K562 (cell line): Measurements from ENCODE around the gene MSGN1.

ENCODE experiments used
- ATF2 ChIP-seq: sonication (generic); formaldehyde crosslinking; IDR thresholded peaks from 2 replicates; pipeline ENCODE4 v1.8.1; 2022; ENCODE audit warnings: missing genetic modification reagents
- BACH1 ChIP-seq: fragments of 200-800 bp; sonication (Bioruptor generic); IDR thresholded peaks from 2 replicates; pipeline ENCODE4 v1.6.1; 2016; ENCODE audit warnings: missing genetic modification characterization, missing compliant biosample characterization
- CEBPB ChIP-seq: fragments of 450-650 bp; IDR thresholded peaks from 2 replicates; pipeline ENCODE4 v1.6.1; 2016; ENCODE audit warnings: missing genetic modification characterization, missing compliant biosample characterization
- FOXK2 ChIP-seq, 2 experiments: fragments of 450-650 bp; IDR thresholded peaks in 1 of 2; conservative IDR thresholded peaks in 1 of 2; 2 replicates each; pipeline ENCODE4 v1.6.1; 2016; ENCODE audit warnings: low read depth in 2 of 2, mild to moderate bottlenecking in 1 of 2
- HNRNPUL1 ChIP-seq: fragments of 200-400 bp; formaldehyde crosslinking; IDR thresholded peaks from 2 replicates; pipeline ENCODE4 v1.6.1; 2017; ENCODE audit warnings: low read length
- KDM4B ChIP-seq, 2 experiments: fragments of 450-650 bp in 1 of 2; sonication (generic) in 1 of 2; IDR thresholded peaks; 2 replicates each; pipeline ENCODE4 v1.6.1; 2016 to 2017; ENCODE audit warnings: borderline replicate concordance in 2 of 2, antibody characterized with exemption in 1 of 2, low read depth in 1 of 2, mild to moderate bottlenecking in 1 of 2
- MAZ ChIP-seq, 2 experiments: fragments of 450-650 bp in 1 of 2; sonication (generic) in 1 of 2; formaldehyde crosslinking; IDR thresholded peaks in 1 of 2; conservative IDR thresholded peaks in 1 of 2; 2 replicates each; pipeline versions ENCODE4 v1.4.0 to v1.5.0; 2020; ENCODE audit warnings: mild to moderate bottlenecking in 1 of 2, missing genetic modification reagents in 1 of 2
- NR2C2 ChIP-seq, 2 experiments: fragments of 200-800 bp in 1 of 2; sonication (Bioruptor generic) in 1 of 2; sonication (generic) in 1 of 2; formaldehyde crosslinking in 1 of 2; IDR thresholded peaks; 2 replicates each; pipeline versions ENCODE4 v1.6.1 to v1.8.0; 2016 to 2022; ENCODE audit warnings: mild to moderate bottlenecking in 1 of 2, missing compliant biosample characterization in 1 of 2, missing genetic modification characterization in 1 of 2, missing genetic modification reagents in 1 of 2
- POLR2A ChIP-seq: fragments of 450-650 bp; conservative IDR thresholded peaks from 2 replicates; pipeline ENCODE4 v1.6.1; 2016
- RBM15 ChIP-seq: fragments of 200-400 bp; formaldehyde crosslinking; IDR thresholded peaks from 2 replicates; pipeline ENCODE4 v1.6.1; 2018; ENCODE audit warnings: mild to moderate bottlenecking, low read length, moderate library complexity; ENCODE audit not compliant: insufficient read depth
- REST ChIP-seq, 2 experiments: fragments of 450-650 bp; formaldehyde crosslinking in 1 of 2; IDR thresholded peaks; 2 replicates each; pipeline versions ENCODE4 v1.4.0 to v1.6.1; 2014 to 2020; ENCODE audit warnings: mild to moderate bottlenecking in 2 of 2, borderline replicate concordance in 1 of 2, low read depth in 1 of 2
- RUNX1 ChIP-seq: sonication (generic); IDR thresholded peaks from 2 replicates; pipeline ENCODE4 v1.6.1; 2016; ENCODE audit warnings: antibody characterized with exemption, low read depth
- ZNF217 ChIP-seq: sonication (generic); formaldehyde crosslinking; IDR thresholded peaks from 2 replicates; pipeline ENCODE4 v1.8.0; 2022; ENCODE audit warnings: mild to moderate bottlenecking, missing genetic modification reagents

GRCh38 chr2:17827316-17827715 lies 11.1 kb downstream of the MSGN1 start:
- TF ChIP-seq NR2C2 (CRISPR knock-in tag; IDR thresholded peaks at IDR 0.05) (no peak), NR2C2 (tag; IDR thresholded peaks at IDR 0.05) (no peak), RBM15 (no peak), POLR2A (no peak), HNRNPUL1 (no peak), CEBPB (tag) (no peak), MAZ (CRISPR knock-in tag; conservative IDR thresholded peaks at IDR 0.05 in 1 of 2, IDR thresholded peaks at IDR 0.05 in 1 of 2) (no peak), RUNX1 (no peak), ZNF217 (no peak), BACH1 (tag) (no peak), FOXK2 (conservative IDR thresholded peaks at IDR 0.05 in 1 of 2, IDR thresholded peaks at IDR 0.05 in 1 of 2; ENCODE audit: low read depth in 2 of 2) (no peak), KDM4B (IDR thresholded peaks at IDR 0.05; ENCODE audit: borderline replicate concordance in 2 of 2, low read depth in 1 of 2) (no peak), REST (IDR thresholded peaks at IDR 0.05; ENCODE audit: borderline replicate concordance) (no peak), REST (CRISPR knock-in tag; IDR thresholded peaks at IDR 0.05; ENCODE audit: low read depth) (no peak), ATF2 (no peak)
